IPS-20b (cell line): ENCODE results near the gene KSR2.
A peak's percentile ranks its signal among the peaks of the same experiment; 100 is the strongest.

Experiments used
- H3K27ac ChIP-seq: one replicate; pipeline ENCODE4 v1.5.1; 2013; ENCODE audit warnings: low read length
- H3K27me3 ChIP-seq: 2 replicates; pipeline ENCODE4 v1.6.1; 2013; ENCODE audit warnings: mild to moderate bottlenecking, low read length, inconsistent platforms; ENCODE audit not compliant: insufficient read depth
- H3K36me3 ChIP-seq: 2 replicates; pipeline ENCODE4 v1.6.1; 2013; ENCODE audit warnings: low read depth, mild to moderate bottlenecking, inconsistent platforms, low read length, moderate library complexity; ENCODE audit not compliant: insufficient read depth
- H3K4me1 ChIP-seq: 2 replicates; pipeline ENCODE4 v1.6.1; 2013; ENCODE audit warnings: mild to moderate bottlenecking, control low read depth, inconsistent platforms, low read length, moderate library complexity; ENCODE audit not compliant: insufficient read depth
- H3K4me3 ChIP-seq: 2 replicates; pipeline ENCODE4 v1.5.1; 2013; ENCODE audit warnings: mild to moderate bottlenecking, low read length, inconsistent platforms
- H3K9ac ChIP-seq: 2 replicates; pipeline ENCODE4 v1.6.1; 2013; ENCODE audit warnings: low read depth, mild to moderate bottlenecking, inconsistent platforms, low read length, moderate library complexity
- H3K9me3 ChIP-seq: 2 replicates; pipeline ENCODE4 v1.6.1; 2013; ENCODE audit warnings: mild to moderate bottlenecking, low read depth, low read length, inconsistent platforms; ENCODE audit not compliant: insufficient read depth

The KSR2 gene

DNA sequence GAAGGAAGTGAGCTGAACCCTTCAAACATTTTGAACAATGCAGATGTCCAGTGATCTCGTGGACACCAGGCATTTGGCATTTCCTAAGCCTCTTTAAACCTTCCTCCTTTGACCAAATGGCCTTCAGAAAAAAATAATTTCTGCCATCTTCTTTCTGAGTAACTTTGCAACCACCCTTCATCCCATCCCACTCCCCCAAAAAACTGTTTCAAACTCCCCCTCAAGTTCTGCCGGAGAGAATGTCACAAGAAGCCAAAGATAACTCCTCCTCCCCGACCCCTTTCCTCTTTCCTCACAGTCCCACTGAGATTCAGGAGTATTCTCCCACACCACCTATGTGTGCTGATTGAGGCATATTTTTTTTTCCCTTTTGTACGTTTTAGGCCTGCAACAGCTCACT, 1.7 kb downstream of the KSR2 start:
- Histone ChIP-seq H3K36me3 (no peaks in the 10 kb centered on the region), H3K9ac (no peak overlapping the region), H3K9me3 (peaks cover 10% of the 10 kb centered on the region), H3K27ac (no peak overlapping the region), H3K4me3 (peak overlapping the region; percentile 93; the same call in 1 of the 2 replicates), H3K27me3 (peaks cover 45% of the 10 kb centered on the region), H3K4me1 (peaks cover 6% of the 10 kb centered on the region; the same call in 1 of the 2 replicates)

DNA sequence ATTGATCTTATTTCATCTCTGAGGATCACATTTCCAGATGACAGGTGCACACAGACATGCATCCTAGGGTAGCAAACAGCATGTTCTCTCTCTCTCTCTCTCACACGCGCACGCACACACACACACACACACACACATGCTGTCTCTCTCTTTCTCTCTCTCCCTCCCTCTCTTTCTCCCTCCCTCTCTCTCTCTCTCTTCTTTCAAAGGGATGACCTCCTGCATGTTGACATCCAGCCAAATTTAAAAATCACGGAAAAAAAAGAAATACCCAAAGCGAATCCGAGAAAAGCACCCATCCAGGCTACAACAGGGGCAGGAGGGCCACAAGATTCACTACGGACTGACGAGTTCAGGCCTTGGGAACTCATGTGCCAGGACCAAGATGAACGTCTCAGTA, 2.3 kb downstream of the KSR2 start:
- Histone ChIP-seq H3K9ac (no peak overlapping the region), H3K27ac (no peak overlapping the region), H3K4me3 (peak overlapping the region; percentile 93; the same call in 1 of the 2 replicates), H3K9me3 (peaks cover 8% of the 10 kb centered on the region), H3K36me3 (no peaks in the 10 kb centered on the region), H3K4me1 (peaks cover 6% of the 10 kb centered on the region; the same call in 1 of the 2 replicates), H3K27me3 (peaks cover 45% of the 10 kb centered on the region)

DNA sequence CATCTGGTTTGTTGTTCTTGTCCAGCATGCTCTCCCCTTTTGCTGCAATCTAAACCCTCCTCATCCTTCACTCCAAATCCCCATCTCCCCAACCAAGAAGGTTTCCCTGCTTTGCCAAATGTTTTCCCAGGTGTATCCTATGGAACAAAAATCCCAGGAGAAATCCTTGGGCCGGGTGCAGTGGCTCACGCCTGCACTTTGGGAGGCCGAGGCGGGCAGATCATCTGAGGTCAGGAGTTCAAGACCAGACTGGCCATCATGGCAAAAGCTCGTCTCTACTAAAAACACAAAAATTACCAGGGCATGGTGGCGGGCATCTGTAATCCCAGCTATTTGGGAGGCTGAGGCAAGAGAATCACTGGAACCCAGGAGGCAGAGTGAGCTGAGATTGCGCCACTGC, 5.0 kb downstream of the KSR2 start:
- no peaks in the 10 kb centered on the region for H3K9me3 ChIP-seq
- H3K27ac ChIP-seq: no peak overlapping the region
- no peak overlapping the region for H3K9ac ChIP-seq
- peaks cover 6% of the 10 kb centered on the region; the same call in 1 of the 2 replicates for H3K4me1 ChIP-seq
- H3K36me3 ChIP-seq: no peaks in the 10 kb centered on the region
- H3K4me3 ChIP-seq: no peak overlapping the region
- H3K27me3 ChIP-seq: peaks cover 33% of the 10 kb centered on the region

DNA sequence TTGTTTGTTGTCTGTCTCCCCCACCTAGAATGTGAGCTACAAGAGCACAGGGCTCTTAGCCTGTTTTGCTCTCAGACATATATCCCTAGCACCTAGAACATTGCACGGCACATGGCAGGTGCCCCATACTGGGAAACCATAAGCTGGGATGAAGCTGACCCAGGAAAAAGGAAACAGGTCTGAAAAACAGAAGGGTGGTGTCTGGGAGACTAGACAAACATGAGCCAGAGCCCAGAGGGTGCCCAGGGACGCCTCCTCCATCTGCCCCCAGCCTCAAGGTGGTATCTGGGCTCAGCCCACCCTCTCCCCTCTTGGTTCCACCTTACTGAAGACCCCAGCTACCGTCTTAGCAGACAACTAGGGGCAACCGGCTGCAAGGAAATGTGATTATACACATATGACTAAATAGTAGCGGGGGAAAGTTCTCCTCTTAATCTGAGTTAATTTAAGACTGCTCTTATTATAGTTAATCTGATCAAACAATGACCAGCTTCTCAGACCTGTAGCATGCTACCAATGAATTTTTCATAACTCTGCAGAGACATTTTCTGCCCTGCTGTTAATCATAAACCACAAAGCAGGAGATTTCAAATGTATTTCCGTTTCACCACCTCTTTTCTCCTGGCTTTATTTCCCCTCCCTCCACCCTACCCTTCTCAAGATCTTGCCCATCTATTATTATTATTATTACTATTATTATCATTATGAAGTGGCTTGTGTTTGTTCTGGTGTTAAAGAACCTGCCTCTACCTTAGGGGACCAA, 31.9 kb downstream of the KSR2 start:
- no peaks in the 10 kb centered on the region for H3K36me3 ChIP-seq

DNA sequence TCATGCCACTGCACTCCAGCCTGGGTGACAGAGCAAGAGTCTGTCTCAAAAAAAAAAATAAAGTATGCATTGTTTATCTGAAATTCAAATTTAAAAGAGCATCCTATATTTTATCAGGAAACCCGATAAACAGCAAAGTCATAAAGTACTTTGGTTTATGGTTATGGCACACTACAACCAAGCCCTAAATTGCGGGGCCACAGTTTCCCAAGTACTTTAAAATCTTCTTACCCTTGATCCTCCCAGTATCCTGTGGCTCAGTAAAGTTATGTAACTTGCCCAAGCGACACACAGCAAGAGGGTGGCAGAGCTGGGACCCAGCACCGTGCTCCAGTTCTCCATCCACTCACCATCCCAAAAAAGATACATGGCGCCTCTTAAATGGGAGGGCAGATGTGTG, 35.2 kb downstream of the KSR2 start:
- Histone ChIP-seq H3K4me1 (no peaks in the 10 kb centered on the region), H3K4me3 (no peak overlapping the region), H3K9me3 (no peaks in the 10 kb centered on the region), H3K27me3 (no peaks in the 10 kb centered on the region), H3K27ac (no peak overlapping the region), H3K9ac (no peak overlapping the region), H3K36me3 (no peaks in the 10 kb centered on the region)

More for the DNA sequence above, 31.9 kb downstream of the KSR2 start:
- no peaks in the 10 kb centered on the region for H3K4me1 ChIP-seq
- H3K9me3 ChIP-seq: no peaks in the 10 kb centered on the region
- no peak overlapping the region for H3K9ac ChIP-seq
- no peak overlapping the region for H3K27ac ChIP-seq
- no peak overlapping the region for H3K4me3 ChIP-seq
- H3K27me3 ChIP-seq: no peaks in the 10 kb centered on the region

DNA sequence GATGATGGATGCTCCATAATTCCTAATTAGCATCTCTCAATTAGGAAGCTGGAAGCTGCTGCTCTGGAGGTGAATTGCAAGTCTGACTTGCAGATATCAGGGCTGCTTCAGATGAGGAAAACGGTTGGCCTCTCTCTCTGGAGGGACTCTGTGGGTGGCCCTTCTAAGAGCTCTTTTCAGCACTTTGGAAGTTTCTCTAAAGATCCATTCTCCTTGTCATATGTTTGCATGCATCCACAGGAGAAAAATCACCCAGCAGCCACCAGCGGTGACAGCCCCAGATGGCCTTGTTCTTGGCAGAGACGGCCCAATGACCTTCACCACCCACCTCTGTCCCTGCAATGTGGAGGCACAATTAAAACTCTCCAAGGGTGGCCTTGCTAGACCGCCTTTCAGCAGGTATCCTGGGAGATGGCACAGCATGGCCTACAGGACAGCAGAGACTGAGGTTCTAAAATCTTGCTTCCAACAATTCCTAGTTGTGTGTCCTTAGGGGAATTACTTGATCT, 42.3 kb downstream of the KSR2 start:
- Histone ChIP-seq H3K27ac (no peak overlapping the region), H3K4me1 (no peaks in the 10 kb centered on the region), H3K9me3 (no peaks in the 10 kb centered on the region), H3K27me3 (no peaks in the 10 kb centered on the region), H3K9ac (no peak overlapping the region), H3K36me3 (no peaks in the 10 kb centered on the region), H3K4me3 (no peak overlapping the region)

DNA sequence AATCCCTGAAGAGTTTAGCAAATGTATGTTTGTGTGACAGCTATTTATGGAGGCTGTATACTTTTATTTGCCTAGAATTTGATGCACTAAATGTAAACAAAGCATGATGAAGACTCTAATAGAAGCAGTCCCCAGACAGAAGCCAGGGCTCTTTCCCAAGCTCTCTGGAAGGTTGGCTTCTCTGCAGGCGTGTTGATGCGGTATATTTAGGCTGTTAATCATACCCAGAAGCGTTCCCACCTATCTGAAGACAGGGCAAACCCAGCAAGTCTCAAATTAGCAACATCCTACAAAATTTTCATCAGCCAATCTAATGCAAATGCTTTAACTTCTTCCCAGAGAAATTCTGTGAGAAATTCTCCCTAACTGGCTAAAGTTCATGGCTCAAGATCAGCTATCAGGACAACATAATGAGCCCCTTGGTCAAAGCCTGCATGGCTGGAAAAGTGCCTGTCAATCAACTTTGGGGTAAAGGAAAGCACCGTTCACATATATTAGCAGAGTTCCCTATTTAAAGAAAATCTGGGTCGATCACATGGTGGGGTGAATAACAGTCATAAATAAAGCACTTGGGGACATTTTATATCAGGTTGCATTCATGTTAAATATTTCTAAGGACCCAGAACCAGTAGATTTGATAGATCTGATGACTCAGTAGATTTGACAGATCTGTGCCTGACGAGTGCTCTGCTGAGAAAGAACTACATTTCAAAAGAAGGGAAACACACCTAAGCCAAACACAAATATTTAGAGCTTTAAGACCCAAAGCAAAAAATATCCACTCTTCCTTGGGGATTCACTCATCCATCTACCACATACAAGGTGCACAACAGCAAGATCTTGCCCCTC, 46.6 kb downstream of the KSR2 start:
- Histone ChIP-seq H3K36me3 (no peaks in the 10 kb centered on the region), H3K27ac (no peak overlapping the region), H3K9me3 (no peaks in the 10 kb centered on the region), H3K27me3 (no peaks in the 10 kb centered on the region), H3K9ac (no peak overlapping the region), H3K4me1 (no peaks in the 10 kb centered on the region), H3K4me3 (no peak overlapping the region)

DNA sequence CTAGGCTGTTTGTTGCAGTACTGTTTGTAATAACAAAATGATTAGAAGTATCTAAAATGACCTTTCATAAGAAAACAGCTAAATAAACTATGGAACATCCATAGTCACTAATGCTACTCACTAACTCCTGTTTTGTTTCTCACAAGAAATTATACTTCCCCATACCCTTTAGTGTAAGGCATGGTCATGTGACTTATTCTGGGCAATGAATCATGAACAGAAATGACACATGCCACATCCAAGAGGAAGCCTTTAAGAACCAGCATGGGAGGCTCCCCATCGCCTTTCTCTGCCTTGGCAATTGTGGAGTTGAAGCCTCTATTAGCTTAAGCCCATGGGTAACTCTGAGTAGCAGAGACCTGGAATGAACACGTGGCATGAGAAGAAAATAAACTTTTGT, 49.3 kb downstream of the KSR2 start:
- no peak overlapping the region for H3K4me3 ChIP-seq
- H3K4me1 ChIP-seq: no peaks in the 10 kb centered on the region
- no peak overlapping the region for H3K27ac ChIP-seq
- H3K9me3 ChIP-seq: no peaks in the 10 kb centered on the region
- no peak overlapping the region for H3K9ac ChIP-seq
- H3K36me3 ChIP-seq: no peaks in the 10 kb centered on the region
- H3K27me3 ChIP-seq: no peaks in the 10 kb centered on the region

DNA sequence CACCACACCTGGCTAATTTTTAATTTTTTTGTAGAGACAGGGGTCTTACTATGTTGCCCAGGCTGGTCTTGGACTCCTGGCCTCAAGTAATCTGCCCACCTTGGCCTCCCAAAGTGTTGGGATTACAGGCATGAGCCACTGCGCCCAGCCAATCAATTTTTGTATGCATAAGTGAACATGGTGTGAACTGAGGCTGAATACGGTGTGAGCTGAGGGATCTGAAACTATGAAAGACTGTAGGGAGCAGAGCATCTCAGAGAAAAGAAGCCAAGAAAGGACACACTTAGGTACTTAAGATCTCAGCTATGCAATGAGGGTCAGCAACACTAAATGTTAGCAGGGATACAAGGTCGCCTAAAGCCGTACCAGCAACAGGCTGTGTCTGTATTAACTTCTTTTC, 54.1 kb downstream of the KSR2 start:
- Histone ChIP-seq H3K4me3 (no peak overlapping the region), H3K27ac (no peak overlapping the region), H3K9ac (no peak overlapping the region), H3K27me3 (no peaks in the 10 kb centered on the region), H3K9me3 (no peaks in the 10 kb centered on the region), H3K4me1 (no peaks in the 10 kb centered on the region), H3K36me3 (no peaks in the 10 kb centered on the region)

DNA sequence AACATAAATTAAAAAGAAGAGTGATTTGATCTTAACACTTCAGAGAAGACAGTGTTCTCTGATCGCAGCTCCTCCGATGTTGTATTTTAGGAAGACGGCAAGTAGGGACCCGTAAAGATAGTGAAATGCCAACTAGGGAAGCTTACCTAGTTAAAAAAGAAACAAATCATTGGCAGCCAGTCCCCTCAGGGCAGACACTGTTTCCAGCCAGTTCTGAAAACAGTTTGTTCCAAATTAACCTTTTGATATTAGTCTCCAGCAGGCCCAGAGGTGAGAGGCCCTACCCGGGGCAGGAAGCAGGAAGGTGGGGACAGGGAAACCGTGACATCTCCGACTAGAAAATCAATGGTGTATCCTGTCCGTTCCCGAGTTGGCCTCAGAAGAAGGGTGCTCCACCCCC, 56.0 kb downstream of the KSR2 start:
- Histone ChIP-seq H3K36me3 (no peaks in the 10 kb centered on the region), H3K27ac (no peak overlapping the region), H3K9ac (no peak overlapping the region), H3K9me3 (no peaks in the 10 kb centered on the region), H3K4me1 (no peaks in the 10 kb centered on the region), H3K4me3 (no peak overlapping the region), H3K27me3 (no peaks in the 10 kb centered on the region)

DNA sequence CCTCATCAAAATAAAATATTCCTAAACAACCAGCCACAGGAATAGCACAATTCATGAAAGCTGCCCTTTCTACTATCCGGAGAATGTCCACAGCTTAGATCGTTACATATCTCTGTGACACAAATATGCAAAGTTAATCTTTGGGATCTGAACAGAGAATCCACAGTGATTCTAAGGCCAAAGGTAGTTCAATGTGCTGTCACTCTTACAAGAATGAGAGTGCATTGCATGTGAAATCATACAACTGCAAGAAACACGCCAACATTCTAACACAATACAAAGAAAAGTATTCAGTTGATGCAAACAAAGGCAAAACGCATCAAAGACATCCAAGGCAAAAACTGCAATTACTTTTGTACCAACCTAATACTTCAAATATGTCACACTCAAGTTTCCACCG, 60.4 kb downstream of the KSR2 start:
- Histone ChIP-seq H3K27ac (no peak overlapping the region), H3K4me3 (no peak overlapping the region), H3K9ac (no peak overlapping the region), H3K9me3 (no peaks in the 10 kb centered on the region), H3K4me1 (no peaks in the 10 kb centered on the region), H3K36me3 (no peaks in the 10 kb centered on the region), H3K27me3 (no peaks in the 10 kb centered on the region)
